ENCODE measurements around the gene CHD1.

GRCh38 chr5:98836175-98836574 is 92.6 kb downstream of the CHD1 start:
- no peak for TF ChIP-seq EZH2 (IDR thresholded peaks at IDR 0.05)
- no peak for TF ChIP-seq POLR2AphosphoS5 (IDR thresholded peaks at IDR 0.05; ENCODE audit: borderline replicate concordance, low read depth, low read length)

Measured in SK-N-MC (cell line).